HepG2 (cell line): ENCODE measurements around the gene EPHA3. TPM values are rescaled to one million over a fixed set of nuclear protein-coding genes. Genes with fewer than 3 reads are reported as not detected.

Experiments used
- ATAC-seq: fragments of 200-7000 bp; cut with Tn5 transposase; 3 replicates; pipeline ENCODE4 v1.9.1; 2020; ENCODE audit warnings: mild to moderate bottlenecking, moderate library complexity
- BruUV-seq: library from RNA; stranded (reverse); fragments of 400-500 nt; replicated peaks from 2 replicates; lab custom pipeline; 2021; lab: Mats Ljungman, UMichigan
- CTCF ChIA-PET: fragments of 300-600 bp; formaldehyde crosslinking; extraction: SDS; loops from one replicate; lab custom pipeline; 2021; ENCODE audit warnings: low total read pairs, inconsistent platforms, low intra/inter-chr PET ratio; lab: Yijun Ruan, JAX
- POLR2A ChIA-PET: fragments of 350-600 bp; sonication (Branson Sonifier 250); formaldehyde crosslinking; loops from one replicate; lab custom pipeline; 2020; ENCODE audit warnings: antibody characterized with exemption, inconsistent platforms; lab: Yijun Ruan, JAX
- DNase-seq: peaks from one replicate; pipeline ENCODE4 v3.0.0-alpha.2; 2015; ENCODE audit warnings: low spot score
- FAIRE-seq: peaks from 3 replicates; lab custom pipeline; 2011; peaks lifted over from hg19 to GRCh38; lab: Jason Lieb, UNC
- H2AFZ ChIP-seq: one replicate; pipeline ENCODE4 v1.6.1; 2011; ENCODE audit warnings: low read length, inconsistent platforms
- H3K27ac ChIP-seq: fragments of 300-600 bp; 3 replicates; pipeline ENCODE4 v1.8.0; 2011; ENCODE audit warnings: mixed run types, mild to moderate bottlenecking, mixed read lengths, low read length, inconsistent platforms; ENCODE audit not compliant: insufficient read depth; ENCODE audit errors: extremely low read length
- H3K27me3 ChIP-seq, 2 experiments: fragments of 200-600 bp in 1 of 2; 2 replicates in 1 of 2; 3 replicates in 1 of 2; pipeline versions ENCODE4 v1.6.0 to v1.8.0; 2011; ENCODE audit warnings: low read length in 2 of 2, mild to moderate bottlenecking in 2 of 2, moderate library complexity in 2 of 2, inconsistent platforms in 1 of 2; ENCODE audit not compliant: insufficient read depth in 2 of 2, control insufficient read depth in 1 of 2
- H3K36me3 ChIP-seq, 2 experiments: fragments of 200-600 bp in 1 of 2; replicated peaks in 1 of 2; 2 replicates in 1 of 2; 3 replicates in 1 of 2; pipeline versions ENCODE4 v1.5.1 to v1.8.0; 2011; ENCODE audit warnings: low read length in 2 of 2, inconsistent platforms in 1 of 2; ENCODE audit not compliant: insufficient read depth in 2 of 2, control insufficient read depth in 1 of 2
- H3K4me1 ChIP-seq: 2 replicates; pipeline ENCODE4 v1.5.1; 2012; ENCODE audit warnings: low read length, inconsistent platforms; ENCODE audit not compliant: insufficient read depth
- H3K4me2 ChIP-seq: 2 replicates; pipeline ENCODE4 v1.6.0; 2011; ENCODE audit warnings: low read depth, low read length, inconsistent platforms
- H3K4me3 ChIP-seq, 3 experiments: fragments of 200-600 bp in 1 of 3; sonication (generic), shearing (Covaris generic) in 1 of 3; replicated peaks in 1 of 3; 2 replicates each; pipeline ENCODE4 v1.5.1; 2011 to 2016; ENCODE audit warnings: low read length in 3 of 3, inconsistent platforms in 2 of 3, low read depth in 2 of 3, mild to moderate bottlenecking in 2 of 3, control low read depth in 1 of 3, mixed read lengths in 1 of 3; ENCODE audit not compliant: insufficient read depth in 1 of 3
- H3K79me2 ChIP-seq: one replicate; pipeline ENCODE4 v1.6.1; 2011; ENCODE audit warnings: low read length, inconsistent platforms; ENCODE audit not compliant: insufficient read depth
- H3K9ac ChIP-seq: 2 replicates; pipeline ENCODE4 v1.6.0; 2011; ENCODE audit warnings: mild to moderate bottlenecking, low read depth, low read length, inconsistent platforms; ENCODE audit not compliant: insufficient read depth
- H3K9me3 ChIP-seq: 2 replicates; pipeline ENCODE4 v1.5.1; 2012; ENCODE audit warnings: mild to moderate bottlenecking, low read length
- H4K20me1 ChIP-seq: 2 replicates; pipeline ENCODE4 v1.6.0; 2011; ENCODE audit warnings: inconsistent platforms, mild to moderate bottlenecking, low read length, moderate library complexity; ENCODE audit not compliant: insufficient read depth
- MLXIP ChIP-seq: sonication (generic); formaldehyde crosslinking; IDR thresholded peaks from 2 replicates; pipeline ENCODE4 v1.9.0; 2021; ENCODE audit warnings: missing genetic modification reagents, borderline replicate concordance
- ZNF282 ChIP-seq: fragments of 450-650 bp; IDR thresholded peaks from 2 replicates; pipeline ENCODE4 v1.6.1; 2018; ENCODE audit not compliant: partially characterized antibody
- WGBS: methylation state at CpG from one replicate; pipeline ENCODE4 v1.1.6; 2017; ENCODE audit warnings: low lambda C conversion rate; 5-methylcytosine and 5-hydroxymethylcytosine counted together
- in situ Hi-C: cut with HindIII; loops from 2 replicates; pipeline ENCODE4 v1.10.0; 2017; ENCODE audit warnings: low pct_unique_long_range_greater_than_20kb; ENCODE audit not compliant: extremely low pct_ligation_motif_present
- intact Hi-C: fragments of 100-400 bp; cut with micrococcal nuclease; formaldehyde crosslinking; loops from one replicate; pipeline ENCODE4 v1.10.0; 2022; ENCODE audit not compliant: unreplicated experiment
- polyA plus RNA-seq, 8 experiments: library from polyadenylated mRNA; depleted of rRNA in 3 of 8; stranded (reverse) in 7 of 8; unstranded in 1 of 8; fragments of >200 nt; fragmentation: Illumina TruSeq in 4 of 8; extraction: Trizol in 4 of 8; gene quantifications; 2 replicates each; pipeline versions ENCODE4 v1.2.1 to v1.2.3, GENCODE V29; 2011 to 2016; ENCODE audit warnings: low read depth in 4 of 8, missing spikeins in 1 of 8, mixed read lengths in 1 of 8; ENCODE audit not compliant: insufficient read depth in 1 of 8
- total RNA-seq, 5 experiments: library from RNA; depleted of rRNA; stranded (reverse); fragments of >200 nt; fragmentation: Illumina TruSeq; extraction: Trizol; gene quantifications; 2 replicates each; pipeline ENCODE4 v1.2.3, GENCODE V29; 2016; ENCODE audit warnings: low read depth in 1 of 5

EPHA3 gene
- total and polyA plus RNA-seq, 2 of the 13 experiments (the other 11 are each of a cell fraction or from before 2014, with no cell fraction given) = 0.01 TPM; not detected in 1

GRCh38 chr3:89467898-89468363 lies 360.5 kb downstream of the EPHA3 start (continued):
- TF ChIP-seq MLXIP (CRISPR knock-in tag) = no peak

- TF ChIP-seq ZNF282 = no peak
- no peak for ATAC-seq
- ChIA-PET CTCF (no interaction called here), POLR2A (no interaction called here)
- Histone ChIP-seq H3K36me3 (no peaks in the 10 kb centered on the region), H3K27ac (no peak overlapping the region), H3K9ac (no peak overlapping the region), H3K79me2 (no peaks in the 10 kb centered on the region), H4K20me1 (no peaks in the 10 kb centered on the region), H3K4me3 (no peak overlapping the region), H3K9me3 (no peaks in the 10 kb centered on the region), H3K27me3 (no peaks in the 10 kb centered on the region; a peak in 1 of 5 replicates), H3K4me2 (no peak overlapping the region), H3K4me1 (no peaks in the 10 kb centered on the region), H2AFZ (no peak overlapping the region)
- in situ Hi-C loops (no loop called here), intact Hi-C loops (no loop called here)
- no peak for DNase-seq
- BruUV-seq = no TSS peak
- WGBS = 20% methylated on average over 4 of the region's 4 CpGs
- FAIRE-seq = no peak
Observed at GRCh38 chr3:89472101-89472500, 364.7 kb downstream of the EPHA3 start.
